ENCODE measurements around the gene CACYBP.

CACYBP gene

DNA sequence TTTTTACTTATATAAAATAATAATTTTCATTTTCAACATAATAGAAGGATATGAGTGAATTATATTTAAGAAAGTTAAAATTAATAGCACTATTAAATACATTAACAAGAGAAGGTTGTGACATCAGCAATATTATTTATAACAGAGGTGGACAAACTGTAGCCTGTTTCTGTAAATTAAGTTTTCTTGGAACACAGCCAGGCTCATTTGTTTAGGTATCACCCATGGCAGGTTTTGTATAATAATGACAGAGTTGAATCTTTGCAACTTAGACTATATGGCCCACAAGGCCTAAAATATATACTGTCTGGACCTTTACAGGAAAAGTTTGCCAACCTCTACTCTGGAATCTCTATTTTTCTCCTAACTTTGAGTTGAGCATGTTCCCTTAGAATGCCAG lies 42.8 kb upstream of the CACYBP start:
- H3K27me3 ChIP-seq (replicated peaks; ENCODE audit: control insufficient read depth, insufficient read depth, low read length), result no peaks in the 10 kb centered on the region
- H3K4me3 ChIP-seq (replicated peaks; ENCODE audit: low read depth, low read length), result no peak overlapping the region
- DNase-seq (ENCODE audit: extremely low read depth, insufficient read length), result no peak
- no peaks in the 10 kb centered on the region; the same call in none of the 2 replicates for H3K36me3 ChIP-seq (ENCODE audit: control insufficient read depth, insufficient read depth, low read length)
- TF ChIP-seq, protein P1, sequence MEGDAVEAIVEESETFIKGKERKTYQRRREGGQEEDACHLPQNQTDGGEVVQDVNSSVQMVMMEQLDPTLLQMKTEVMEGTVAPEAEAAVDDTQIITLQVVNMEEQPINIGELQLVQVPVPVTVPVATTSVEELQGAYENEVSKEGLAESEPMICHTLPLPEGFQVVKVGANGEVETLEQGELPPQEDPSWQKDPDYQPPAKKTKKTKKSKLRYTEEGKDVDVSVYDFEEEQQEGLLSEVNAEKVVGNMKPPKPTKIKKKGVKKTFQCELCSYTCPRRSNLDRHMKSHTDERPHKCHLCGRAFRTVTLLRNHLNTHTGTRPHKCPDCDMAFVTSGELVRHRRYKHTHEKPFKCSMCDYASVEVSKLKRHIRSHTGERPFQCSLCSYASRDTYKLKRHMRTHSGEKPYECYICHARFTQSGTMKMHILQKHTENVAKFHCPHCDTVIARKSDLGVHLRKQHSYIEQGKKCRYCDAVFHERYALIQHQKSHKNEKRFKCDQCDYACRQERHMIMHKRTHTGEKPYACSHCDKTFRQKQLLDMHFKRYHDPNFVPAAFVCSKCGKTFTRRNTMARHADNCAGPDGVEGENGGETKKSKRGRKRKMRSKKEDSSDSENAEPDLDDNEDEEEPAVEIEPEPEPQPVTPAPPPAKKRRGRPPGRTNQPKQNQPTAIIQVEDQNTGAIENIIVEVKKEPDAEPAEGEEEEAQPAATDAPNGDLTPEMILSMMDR (IDR thresholded peaks at IDR 0.05; ENCODE audit: insufficient read depth, low read length, poor library complexity, severe bottlenecking), result no peak

DNA sequence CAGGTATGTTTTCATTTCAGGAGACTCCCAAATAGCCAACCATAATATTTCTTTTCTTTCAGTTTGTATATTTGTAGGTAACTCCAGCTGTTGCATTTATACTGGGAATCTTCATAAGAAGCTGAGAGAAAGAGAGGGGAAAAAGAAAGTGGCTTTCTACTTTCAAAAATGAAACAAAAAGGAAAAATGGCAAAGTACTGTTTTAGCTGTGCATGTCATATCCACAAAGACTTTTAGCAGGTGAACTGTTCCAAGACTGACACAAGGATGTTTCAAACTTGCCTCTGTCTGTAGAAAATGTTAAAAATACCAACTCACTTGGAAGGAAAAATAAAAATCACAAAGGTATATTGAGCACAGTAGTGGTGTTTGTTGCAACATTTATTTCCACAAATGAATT lies 41.9 kb upstream of the CACYBP start:
- no peaks in the 10 kb centered on the region; the same call in none of the 2 replicates for H3K36me3 ChIP-seq (ENCODE audit: control insufficient read depth, insufficient read depth, low read length)
- TF ChIP-seq, protein P1 (IDR thresholded peaks at IDR 0.05; ENCODE audit: insufficient read depth, low read length, poor library complexity, severe bottlenecking), result no peak
- DNase-seq (ENCODE audit: extremely low read depth, insufficient read length), result no peak

DNA sequence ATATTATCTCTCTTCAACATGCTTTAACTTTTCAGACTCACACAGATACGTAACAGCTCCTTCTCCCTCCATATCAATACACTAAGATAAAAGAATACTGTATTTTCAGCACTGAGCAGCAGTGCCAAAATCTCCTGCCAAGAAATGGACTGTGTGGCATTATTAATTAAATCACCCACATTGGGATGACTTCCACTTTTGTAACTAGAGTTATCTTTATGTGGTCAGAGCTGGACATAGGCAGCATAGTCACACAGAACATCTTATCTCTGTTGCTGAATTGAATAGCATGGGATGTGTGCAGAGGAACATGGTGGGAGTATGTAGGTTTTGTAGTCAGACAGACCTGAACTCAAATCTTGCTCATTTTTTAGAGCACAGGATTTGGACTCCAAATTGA lies 41.4 kb upstream of the CACYBP start:
- H3K36me3 ChIP-seq (ENCODE audit: control insufficient read depth, insufficient read depth, low read length), result no peaks in the 10 kb centered on the region; the same call in none of the 2 replicates

More for the DNA sequence above, 41.9 kb upstream of the CACYBP start:
- H3K27me3 ChIP-seq (replicated peaks; ENCODE audit: control insufficient read depth, insufficient read depth, low read length), result no peaks in the 10 kb centered on the region
- no peak overlapping the region for H3K4me3 ChIP-seq (replicated peaks; ENCODE audit: low read depth, low read length)

DNA sequence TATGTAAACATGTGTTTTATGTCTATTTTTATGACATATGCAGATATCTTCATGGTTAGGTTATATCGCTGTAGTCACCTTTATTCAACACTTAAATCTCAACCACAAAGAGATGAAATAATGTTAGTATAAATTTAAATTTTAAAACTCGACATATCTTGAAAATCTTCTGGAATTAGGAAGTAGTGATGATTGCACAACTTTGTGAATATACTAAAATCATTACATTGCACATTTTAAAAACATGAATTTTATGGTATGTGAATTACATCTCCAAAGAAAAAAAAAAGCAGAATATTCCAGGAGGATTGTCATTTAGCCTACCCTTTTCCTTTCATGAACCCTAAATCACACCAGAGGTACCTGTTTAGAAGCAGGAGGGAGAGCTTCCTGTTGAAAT lies 39.4 kb upstream of the CACYBP start:
- TF ChIP-seq, protein P1 (IDR thresholded peaks at IDR 0.05; ENCODE audit: insufficient read depth, low read length, poor library complexity, severe bottlenecking), result no peak
- Histone ChIP-seq H3K27me3 (replicated peaks; ENCODE audit: control insufficient read depth, insufficient read depth, low read length) (no peaks in the 10 kb centered on the region), H3K36me3 (ENCODE audit: control insufficient read depth, insufficient read depth, low read length) (no peaks in the 10 kb centered on the region; the same call in none of the 2 replicates), H3K4me3 (replicated peaks; ENCODE audit: low read depth, low read length) (no peak overlapping the region)
- DNase-seq (ENCODE audit: extremely low read depth, insufficient read length), result no peak

More for the DNA sequence above, 41.4 kb upstream of the CACYBP start:
- no peak for DNase-seq (ENCODE audit: extremely low read depth, insufficient read length)
- no peak overlapping the region for H3K4me3 ChIP-seq (replicated peaks; ENCODE audit: low read depth, low read length)
- TF ChIP-seq, protein P1 (IDR thresholded peaks at IDR 0.05; ENCODE audit: insufficient read depth, low read length, poor library complexity, severe bottlenecking), result no peak
- H3K27me3 ChIP-seq (replicated peaks; ENCODE audit: control insufficient read depth, insufficient read depth, low read length), result no peaks in the 10 kb centered on the region

DNA sequence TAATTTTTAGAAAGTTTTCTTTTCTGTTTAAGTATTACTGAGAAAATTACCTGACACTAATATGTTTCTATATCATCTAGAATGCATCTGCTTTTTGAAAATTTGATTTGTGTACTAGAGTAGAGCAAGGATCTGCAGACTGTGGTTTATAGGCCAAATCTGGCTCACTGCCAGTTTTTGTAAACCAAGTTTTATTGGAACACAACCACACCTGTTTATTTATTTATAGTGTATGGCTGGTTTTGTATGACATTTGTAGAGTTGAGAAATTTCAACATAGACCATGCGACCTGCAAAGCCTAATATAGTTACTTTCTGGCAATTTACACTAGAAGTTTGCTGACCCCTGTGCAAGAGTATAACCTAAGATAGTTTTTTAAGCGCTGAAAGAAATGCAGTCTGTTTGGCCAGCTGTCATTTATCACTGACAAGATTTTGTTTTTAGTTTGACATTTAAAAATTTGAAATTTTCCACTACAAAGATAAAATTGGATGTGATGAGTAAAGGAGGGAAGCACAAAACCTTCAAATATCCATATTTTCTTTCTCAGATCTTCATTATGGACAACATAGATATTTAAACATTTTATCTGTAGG lies 36.1 kb upstream of the CACYBP start:
- H3K36me3 ChIP-seq (ENCODE audit: control insufficient read depth, insufficient read depth, low read length), result no peaks in the 10 kb centered on the region; the same call in none of the 2 replicates
- no peaks in the 10 kb centered on the region for H3K27me3 ChIP-seq (replicated peaks; ENCODE audit: control insufficient read depth, insufficient read depth, low read length)
- DNase-seq (ENCODE audit: extremely low read depth, insufficient read length), result no peak
- H3K4me3 ChIP-seq (replicated peaks; ENCODE audit: low read depth, low read length), result no peak overlapping the region
- TF ChIP-seq, protein P1 (IDR thresholded peaks at IDR 0.05; ENCODE audit: insufficient read depth, low read length, poor library complexity, severe bottlenecking), result no peak
